IPS DF 4.7 (cell line): Measurements from ENCODE around the gene NDUFB8.

Source experiments
- DNase-seq: peaks from one replicate; pipeline ENCODE4 v3.0.0-alpha.2; 2013; ENCODE audit warnings: low spot score; ENCODE audit errors: extremely low read depth

NDUFB8 gene

DNA sequence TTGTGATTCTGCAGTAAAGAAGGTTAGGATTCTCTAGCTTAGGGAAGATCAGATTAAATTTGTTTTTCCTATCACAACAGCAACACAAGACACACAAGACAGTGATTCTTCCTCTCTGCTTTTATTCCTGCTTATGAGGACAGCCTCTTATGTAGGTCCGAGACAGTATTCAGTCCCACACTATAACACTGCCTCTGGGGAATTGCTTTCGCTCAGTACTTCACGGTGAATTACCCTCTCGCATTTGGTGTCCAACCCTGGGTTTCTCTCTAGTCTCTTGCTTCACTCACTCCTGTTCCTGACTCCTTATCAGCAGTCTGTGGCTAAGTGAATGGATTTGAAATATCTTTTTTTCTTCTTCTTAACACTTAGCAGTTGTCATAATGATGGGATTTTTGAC is 7.8 kb upstream of the NDUFB8 start:
- DNase-seq = no peak

GRCh38 chr10:100535715-100536353 is 6.2 kb upstream of the NDUFB8 start, which contains the start of gene HIF1AN:
Gene HIF1AN (plus strand): TSS chr10:100535943. CDS start chr10:100535959, 16 bp downstream.
- peak; percentile 91 for DNase-seq

DNA sequence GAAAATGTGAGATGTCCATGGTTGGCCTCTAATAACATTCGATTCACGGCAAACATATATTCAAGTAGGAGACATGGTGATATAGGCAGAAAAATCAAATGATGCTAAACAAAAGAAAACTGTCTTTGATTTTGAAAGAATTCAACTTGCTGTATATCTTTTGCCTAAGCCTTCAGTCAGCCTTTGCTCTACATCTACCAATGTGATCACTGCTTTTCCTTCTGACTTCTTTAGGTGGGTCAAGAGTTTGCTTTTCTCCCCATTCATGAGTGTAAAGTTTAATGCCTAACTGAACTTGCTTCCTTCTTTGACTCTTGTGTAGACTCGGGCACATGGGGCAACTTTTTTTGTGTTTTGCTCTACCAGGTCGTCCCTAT is 5.7 kb upstream of the NDUFB8 start:
- DNase-seq = no peak

- no peak for DNase-seq
Observed at GRCh38 chr10:100534726-100535125, 5.1 kb upstream of the NDUFB8 start.

GRCh38 chr10:100531761-100532160 is 2.1 kb upstream of the NDUFB8 start:
- DNase-seq = no peak

DNA sequence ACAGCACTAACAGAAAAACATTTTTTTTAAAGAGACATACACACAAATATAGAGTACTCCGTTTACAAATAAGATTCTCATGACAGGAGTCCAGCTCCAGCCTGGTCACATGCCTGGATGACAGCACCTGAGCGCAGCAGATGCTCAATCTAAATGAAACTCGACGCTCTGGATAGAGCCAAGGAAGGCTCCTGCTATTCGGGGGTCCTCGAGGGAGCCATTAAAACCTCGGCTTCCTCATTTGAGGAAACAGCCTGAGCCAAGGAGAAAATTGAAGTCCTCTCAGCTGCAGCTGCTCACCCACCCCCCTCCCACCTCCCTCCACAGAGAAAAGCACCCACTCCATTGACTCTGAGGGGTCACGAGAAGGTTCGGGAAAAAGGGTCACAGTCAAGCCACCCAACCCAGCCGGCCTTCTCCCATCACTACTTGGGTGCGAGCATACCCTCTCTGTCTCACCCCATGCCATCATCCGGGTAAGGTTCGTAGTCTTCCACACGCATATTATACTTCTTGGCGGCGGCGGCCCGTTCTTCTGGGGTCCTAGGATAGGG is 673 bp downstream of the NDUFB8 start:
- no peak for DNase-seq

DNA sequence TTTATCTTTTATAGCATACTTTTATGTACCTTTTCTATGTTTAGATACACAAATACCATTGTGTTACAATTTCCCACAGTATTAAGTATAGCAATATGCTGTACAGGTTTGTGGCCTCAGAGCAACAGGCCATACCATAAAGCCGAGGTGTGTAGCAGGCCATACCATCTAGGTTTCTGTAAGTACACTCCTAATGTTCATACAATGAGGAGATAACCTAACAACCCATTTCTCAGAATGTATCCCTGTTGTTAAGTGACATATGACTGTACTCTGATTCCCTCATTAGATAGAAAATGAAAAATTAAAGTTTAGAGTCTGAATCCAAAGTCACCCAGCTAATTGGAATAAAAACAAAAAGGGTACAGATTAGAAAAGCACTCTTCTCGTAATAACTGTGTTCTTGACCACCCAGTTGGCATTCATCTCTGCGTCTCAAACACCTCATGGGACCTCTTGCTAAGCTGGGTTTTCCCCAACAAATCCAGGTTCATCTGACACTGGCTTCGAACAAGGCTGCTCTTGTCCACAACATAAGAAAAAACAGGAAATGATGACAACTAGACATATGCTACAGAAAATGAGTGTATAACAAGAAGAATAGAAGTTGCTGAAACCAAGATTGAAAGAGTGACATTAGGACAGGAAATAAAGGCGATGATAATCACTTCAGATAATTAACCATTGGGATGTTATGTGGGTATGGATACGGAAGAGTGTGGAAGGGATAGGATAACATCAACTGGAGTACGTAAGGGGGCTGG is 1.4 kb downstream of the NDUFB8 start:
- no peak for DNase-seq

- no peak for DNase-seq
Observed at GRCh38 chr10:100524638-100525037, 5.0 kb downstream of the NDUFB8 start.

DNA sequence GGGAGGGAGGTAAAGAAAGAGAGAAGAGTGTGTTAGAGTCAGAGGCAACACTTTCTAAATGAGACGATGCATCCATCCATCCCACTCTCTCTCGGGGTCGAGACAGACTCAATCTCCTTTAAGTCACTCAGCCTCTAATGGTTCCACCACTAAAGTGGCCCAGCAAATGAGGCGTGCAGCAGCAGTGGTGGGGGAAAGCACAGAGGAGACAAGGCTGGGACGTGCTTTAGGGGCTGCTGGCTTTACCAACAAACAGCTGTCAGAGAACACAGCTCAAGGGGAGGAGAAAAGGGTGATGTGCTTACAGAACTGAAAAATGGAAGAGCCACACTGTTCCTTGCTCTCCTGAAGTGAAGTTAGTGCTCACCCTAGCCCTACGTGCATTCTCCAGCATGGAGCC is 5.5 kb downstream of the NDUFB8 start:
- DNase-seq = no peak

GRCh38 chr10:100522945-100523344 is 6.7 kb downstream of the NDUFB8 start:
- DNase-seq = no peak

GRCh38 chr10:100522107-100522801 is 7.4 kb downstream of the NDUFB8 start:
- no peak for DNase-seq

GRCh38 chr10:100520811-100521210 is 8.9 kb downstream of the NDUFB8 start:
- no peak for DNase-seq

DNA sequence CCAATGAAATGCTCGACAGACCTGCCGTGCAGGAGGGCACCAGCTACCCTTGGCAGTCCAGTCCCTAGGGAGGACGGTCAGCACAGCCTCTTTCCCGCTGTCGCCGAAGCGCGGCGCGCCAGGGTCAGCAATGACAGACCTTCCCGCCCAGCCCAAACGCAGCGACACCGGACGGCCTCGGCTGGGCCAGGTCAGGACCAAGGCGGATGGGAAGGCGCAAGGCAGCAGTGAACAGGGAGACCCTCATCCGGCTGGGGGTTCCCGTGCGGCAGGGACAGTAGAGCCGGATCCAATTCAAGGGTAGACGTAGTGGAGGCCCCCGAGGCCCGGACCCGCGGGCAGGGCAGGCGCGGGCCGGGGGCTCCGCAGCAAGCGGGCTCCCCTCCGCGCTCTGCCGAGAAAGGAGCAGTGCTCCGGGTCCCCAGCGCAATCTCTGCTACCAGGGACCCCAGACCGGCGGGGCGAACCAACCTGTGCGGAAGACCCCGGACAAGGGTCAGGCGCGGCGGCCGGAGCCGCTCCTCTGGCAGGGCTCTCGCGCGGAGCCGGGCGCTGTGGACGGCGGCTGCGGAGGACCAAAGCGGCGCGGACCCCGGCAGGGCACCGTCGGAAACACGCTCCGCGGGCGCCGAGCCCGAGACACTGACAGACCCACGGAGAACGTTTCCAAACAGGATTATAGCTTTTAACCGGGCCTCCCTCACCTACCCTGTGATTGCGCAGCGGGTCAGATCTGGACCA is 10.2 kb downstream of the NDUFB8 start, which contains the start of gene SEC31B:
SEC31B (minus strand) TSS at position 551 of the 741 bp plus-strand sequence. CDS start 2,909 bp downstream, outside the sequence.
- DNase-seq = no peak

- no peak for DNase-seq
Observed at GRCh38 chr10:100518761-100519241, 10.9 kb downstream of the NDUFB8 start.

GRCh38 chr10:100516847-100517246 is 12.8 kb downstream of the NDUFB8 start:
- DNase-seq = no peak

GRCh38 chr10:100515612-100516011 is 14.1 kb downstream of the NDUFB8 start:
- no peak for DNase-seq

GRCh38 chr10:100510533-100511308 is 18.9 kb downstream of the NDUFB8 start:
- no peak for DNase-seq

GRCh38 chr10:100509241-100509840 is 20.3 kb downstream of the NDUFB8 start:
- no peak for DNase-seq

- DNase-seq = peak; percentile 51
Observed at GRCh38 chr10:100508691-100509150, 20.9 kb downstream of the NDUFB8 start.

- DNase-seq = no peak
Observed at GRCh38 chr10:100508266-100508665, 21.4 kb downstream of the NDUFB8 start.
